HG03159 (cell line): ENCODE results near the gene CPNE1.

Experiments used
- ATAC-seq: cut with Tn5 transposase; IDR thresholded peaks from one replicate; pipeline ENCODE4 v1.9.1; 2021; ENCODE audit warnings: mild to moderate bottlenecking, moderate library complexity; ENCODE audit not compliant: unreplicated experiment

The CPNE1 gene

GRCh38 chr20:35600993-35601973 lies 63.4 kb downstream of the CPNE1 start:
- ATAC-seq = no peak

- no peak for ATAC-seq
Observed at GRCh38 chr20:35600176-35600992, 64.3 kb downstream of the CPNE1 start.

DNA sequence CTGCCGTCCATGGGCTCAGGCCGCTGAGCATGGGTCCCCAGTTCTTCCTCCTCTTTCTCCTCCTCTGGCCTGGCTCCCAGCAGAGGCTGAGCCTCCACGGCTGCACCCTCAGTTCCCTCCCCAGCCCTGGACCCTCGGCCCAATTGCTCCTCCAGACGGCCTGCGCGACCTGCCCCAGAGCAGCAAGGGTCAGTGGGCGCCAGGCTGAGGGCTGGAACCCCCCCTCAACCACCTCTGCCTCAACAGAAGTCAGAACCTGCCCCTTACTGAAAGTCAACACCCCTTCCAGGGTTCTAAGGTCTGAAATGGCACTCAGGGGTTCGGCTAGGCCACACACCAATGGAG lies 65.0 kb downstream of the CPNE1 start:
- ATAC-seq = no peak

- ATAC-seq = no peak
Observed at GRCh38 chr20:35598899-35599775, 65.6 kb downstream of the CPNE1 start.

GRCh38 chr20:35598476-35598875 lies 66.2 kb downstream of the CPNE1 start:
- no peak for ATAC-seq

- ATAC-seq = no peak
Observed at GRCh38 chr20:35597186-35597585, 67.5 kb downstream of the CPNE1 start.

DNA sequence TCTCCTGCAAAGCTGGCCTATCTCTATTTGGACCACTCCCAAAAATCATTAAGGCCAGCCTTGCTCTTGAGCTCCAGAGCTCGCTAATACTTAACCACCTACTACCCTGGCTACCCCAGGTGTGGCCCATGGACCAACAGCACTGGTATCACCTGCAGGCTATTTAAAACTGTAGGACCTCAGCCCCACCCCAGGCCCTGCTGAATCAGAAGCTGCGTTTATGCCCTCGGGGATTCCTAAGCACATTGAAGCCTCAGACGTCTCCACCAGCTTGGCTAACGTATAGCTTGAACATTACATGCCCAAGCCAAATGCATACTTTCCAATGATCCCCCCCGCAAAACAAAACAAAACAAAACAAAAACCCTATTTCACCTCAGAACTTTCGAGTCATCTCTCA lies 68.8 kb downstream of the CPNE1 start:
- ATAC-seq = no peak

DNA sequence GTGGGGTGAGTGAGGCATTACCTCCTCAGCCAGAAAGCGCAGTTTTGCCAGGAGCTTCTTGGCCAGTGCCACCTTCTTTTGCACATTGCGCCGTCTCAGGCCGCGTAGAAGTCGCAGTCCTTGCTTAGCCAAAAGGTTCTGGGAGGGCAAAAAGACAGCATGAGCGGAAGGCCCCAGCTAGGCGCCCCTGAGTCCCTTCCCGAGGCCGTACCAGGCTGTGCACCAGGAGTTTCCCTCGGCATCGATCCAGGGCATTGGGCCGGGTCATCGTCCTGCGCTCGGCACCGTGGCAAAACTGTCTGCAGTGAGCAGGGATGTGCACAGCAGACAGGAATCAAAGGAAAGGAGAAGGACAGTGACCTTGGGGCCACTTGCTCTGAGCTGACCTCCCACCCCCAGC lies 69.2 kb downstream of the CPNE1 start:
- ATAC-seq = no peak

DNA sequence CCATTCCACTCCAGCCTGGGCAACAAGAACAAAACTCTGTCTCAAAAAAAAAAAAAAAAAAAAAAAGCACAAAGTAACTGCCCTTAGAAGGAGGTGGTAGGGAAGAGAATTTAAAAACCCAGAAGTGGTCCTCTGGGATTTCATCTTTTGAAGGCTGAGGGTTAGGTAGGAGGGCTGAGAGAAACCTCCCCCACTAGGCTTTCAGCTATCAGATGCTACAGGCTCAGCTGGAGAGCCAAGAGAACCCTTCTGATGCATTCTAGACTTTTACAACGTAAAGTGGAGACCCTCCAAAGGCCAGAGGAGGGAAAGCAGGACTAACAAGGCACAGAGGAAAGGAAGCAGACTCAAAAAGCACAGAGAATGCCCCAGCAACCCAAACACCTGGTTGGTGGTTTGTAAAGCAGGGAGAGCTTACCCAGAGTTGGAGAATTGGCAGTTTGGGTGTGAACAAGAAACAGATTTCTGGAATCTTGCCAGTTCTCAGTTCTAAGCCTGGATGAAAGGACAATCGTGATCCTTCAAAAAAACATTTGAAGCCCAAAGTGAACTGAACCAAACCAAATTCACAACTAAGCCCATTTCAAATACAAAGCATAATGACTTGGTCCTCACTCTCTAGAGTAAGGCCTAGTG lies 72.2 kb downstream of the CPNE1 start:
- no peak for ATAC-seq

DNA sequence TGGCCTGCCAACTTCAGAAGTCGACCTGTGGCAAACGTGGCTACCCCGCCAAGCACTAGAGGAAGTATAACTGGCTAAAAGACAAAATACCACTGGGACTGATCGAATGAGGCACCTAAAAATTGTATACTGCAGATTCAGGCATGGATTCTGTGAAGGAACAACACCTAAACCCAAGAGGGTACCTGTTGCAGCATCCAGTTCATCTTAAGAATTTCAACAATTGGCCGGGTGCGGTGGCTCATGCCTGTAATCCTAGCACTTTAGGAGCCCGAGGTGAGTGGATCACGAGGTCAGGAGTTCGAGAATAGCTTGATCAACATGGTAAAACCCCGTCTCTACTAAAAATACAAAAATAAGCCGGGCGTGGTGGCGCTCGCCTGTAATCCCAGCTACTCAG lies 76.3 kb downstream of the CPNE1 start:
- ATAC-seq = no peak

DNA sequence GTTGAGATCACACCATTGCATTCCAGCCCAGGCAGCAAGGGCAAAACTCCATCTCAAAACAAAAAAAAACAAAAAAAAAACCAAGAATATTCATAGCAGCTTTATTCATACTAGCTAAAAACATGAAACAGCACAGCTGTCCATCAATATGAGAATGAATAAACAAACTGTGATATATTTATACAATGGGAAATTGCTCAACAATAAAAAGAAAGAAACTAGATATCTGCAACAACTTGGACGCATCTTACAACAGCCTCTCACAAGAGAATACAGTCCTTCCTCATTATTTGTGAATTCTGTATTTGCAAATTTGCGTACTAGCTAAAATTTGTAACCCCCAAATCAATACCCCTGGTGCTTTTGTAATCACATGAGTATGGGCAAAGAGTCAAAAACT lies 77.3 kb downstream of the CPNE1 start:
- no peak for ATAC-seq

- ATAC-seq = no peak
Observed at GRCh38 chr20:35586751-35587425, 77.8 kb downstream of the CPNE1 start.

- no peak for ATAC-seq
Observed at GRCh38 chr20:35583636-35584560, 80.8 kb downstream of the CPNE1 start.

DNA sequence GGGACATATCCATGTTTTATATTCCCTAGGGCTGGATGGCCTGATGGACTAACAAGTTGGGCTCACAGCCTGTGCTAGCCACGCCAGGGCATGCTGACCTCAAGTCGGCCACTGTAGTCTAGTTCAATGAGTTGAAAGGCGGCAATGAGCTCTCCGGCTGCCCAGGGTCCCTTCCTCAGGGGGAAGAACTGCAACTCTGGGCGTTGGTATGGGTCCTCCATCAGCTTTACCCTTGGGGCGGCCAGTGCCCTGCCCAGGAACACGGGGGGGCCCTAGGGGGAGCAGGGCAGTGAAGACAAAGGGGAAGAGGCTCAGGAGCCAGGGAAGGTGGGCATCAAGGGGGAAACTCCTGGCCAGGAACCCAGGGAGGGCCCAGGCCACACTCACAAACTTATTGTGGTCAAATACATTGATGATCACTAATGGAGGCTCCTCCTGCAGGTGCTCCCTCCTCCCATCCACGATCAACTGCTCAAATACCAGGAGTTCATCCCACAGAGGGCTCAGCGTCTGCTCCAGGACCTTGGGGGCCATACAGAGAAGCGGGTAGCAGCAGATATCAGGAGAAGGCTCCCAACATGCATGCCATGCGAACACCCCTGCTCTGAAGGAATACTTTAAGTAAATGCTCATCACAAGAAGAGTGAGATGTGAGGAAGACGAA lies 81.8 kb downstream of the CPNE1 start:
- ATAC-seq = no peak

DNA sequence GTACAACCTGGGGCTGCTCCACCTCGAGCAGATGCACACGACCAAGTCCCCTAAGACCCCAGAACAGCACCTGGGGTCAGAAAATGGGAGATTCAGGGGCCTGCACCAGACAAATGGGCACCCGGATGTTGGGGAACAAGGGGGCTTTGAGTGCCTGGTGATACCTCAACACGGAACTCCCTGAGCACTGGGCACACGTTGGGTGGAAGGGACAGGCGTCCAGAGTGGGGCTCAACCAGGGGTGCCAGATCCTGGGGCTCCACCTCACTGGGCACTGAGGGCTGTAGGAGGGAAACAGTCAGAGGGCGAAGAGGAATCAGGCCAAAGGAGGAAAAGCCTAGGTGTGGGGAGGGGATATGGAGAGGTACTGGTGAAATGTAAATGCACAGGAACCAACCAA lies 82.6 kb downstream of the CPNE1 start:
- ATAC-seq = no peak

- ATAC-seq = no peak
Observed at GRCh38 chr20:35579196-35579595, 85.5 kb downstream of the CPNE1 start.

- ATAC-seq = no peak
Observed at GRCh38 chr20:35578469-35578868, 86.2 kb downstream of the CPNE1 start.

DNA sequence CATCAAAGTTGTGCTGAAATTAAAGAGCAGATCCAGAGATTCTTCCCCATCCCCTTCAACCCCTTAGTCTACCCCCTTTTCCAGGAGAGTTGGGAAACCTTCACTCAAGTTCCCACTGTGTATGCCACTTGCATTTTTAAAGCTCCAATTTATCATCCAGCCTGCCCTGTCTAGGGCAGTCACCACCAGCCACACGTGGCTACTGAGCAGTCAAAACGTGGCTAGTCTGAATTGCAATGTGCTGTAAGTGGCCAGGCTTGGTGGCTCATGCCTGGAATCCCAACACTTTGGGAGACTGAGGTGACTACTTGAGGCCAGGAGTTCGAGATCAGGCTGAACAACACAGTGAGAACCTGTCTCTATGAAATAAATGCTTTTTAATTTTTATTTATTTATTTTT lies 87.9 kb downstream of the CPNE1 start:
- no peak for ATAC-seq
